ENCODE measurements around the gene ANXA11. TPM values are rescaled to one million over a fixed set of nuclear protein-coding genes. Genes with fewer than 3 reads are reported as not detected.

ANXA11 gene
- total RNA-seq, 6 experiments from 2014 or later = 253 to 361 (median 336) TPM

- Mint-ChIP-seq H3K27me3 (ENCODE audit: insufficient read depth) (peaks cover 1% of the 10 kb centered on the region), H3K36me3 (ENCODE audit: low read depth) (no peaks in the 10 kb centered on the region), H3K4me3 (no peak overlapping the region; the same call in 1 of the 2 replicates), H3K4me1 (ENCODE audit: low read depth) (peaks cover 36% of the 10 kb centered on the region), H3K27ac (peak overlapping the region; percentile 20; the same call in 1 of the 2 replicates), H3K9me3 (no peaks in the 10 kb centered on the region)
- DNase-seq = no peak
- no peak for TF ChIP-seq CTCF (IDR thresholded peaks at IDR 0.05)
Observed at GRCh38 chr10:80131499-80131901, 73.8 kb downstream of the ANXA11 start.

GRCh38 chr10:80126876-80127275 lies 78.5 kb downstream of the ANXA11 start:
- DNase-seq = no peak

GRCh38 chr10:80122746-80123145 lies 82.6 kb downstream of the ANXA11 start:
- peaks cover 21% of the 10 kb centered on the region for H3K27me3 Mint-ChIP-seq (ENCODE audit: insufficient read depth)
- no peaks in the 10 kb centered on the region for H3K9me3 Mint-ChIP-seq
- H3K4me1 Mint-ChIP-seq (ENCODE audit: low read depth) = peaks cover 5% of the 10 kb centered on the region; the same call in 1 of the 2 replicates
- TF ChIP-seq CTCF (IDR thresholded peaks at IDR 0.05) = no peak
- H3K27ac Mint-ChIP-seq = no peak overlapping the region
- H3K36me3 Mint-ChIP-seq (ENCODE audit: low read depth) = no peaks in the 10 kb centered on the region
- no peak overlapping the region for H3K4me3 Mint-ChIP-seq
- DNase-seq = no peak

More at GRCh38 chr10:80126876-80127275, 78.5 kb downstream of the ANXA11 start:
- TF ChIP-seq CTCF (IDR thresholded peaks at IDR 0.05) = no peak
- H3K9me3 Mint-ChIP-seq = no peaks in the 10 kb centered on the region
- H3K4me1 Mint-ChIP-seq (ENCODE audit: low read depth) = peaks cover 12% of the 10 kb centered on the region
- H3K36me3 Mint-ChIP-seq (ENCODE audit: low read depth) = no peaks in the 10 kb centered on the region
- H3K27ac Mint-ChIP-seq = no peak overlapping the region
- peaks cover 3% of the 10 kb centered on the region for H3K27me3 Mint-ChIP-seq (ENCODE audit: insufficient read depth)
- no peak overlapping the region for H3K4me3 Mint-ChIP-seq

GRCh38 chr10:80122110-80122710 lies 83.1 kb downstream of the ANXA11 start:
- Mint-ChIP-seq H3K9me3 (no peaks in the 10 kb centered on the region), H3K27ac (no peak overlapping the region)

GRCh38 chr10:80118669-80119068 lies 86.7 kb downstream of the ANXA11 start:
- H3K27ac Mint-ChIP-seq = no peak overlapping the region
- H3K36me3 Mint-ChIP-seq (ENCODE audit: low read depth) = no peaks in the 10 kb centered on the region
- H3K4me3 Mint-ChIP-seq = no peak overlapping the region
- DNase-seq = no peak
- no peak for TF ChIP-seq CTCF (IDR thresholded peaks at IDR 0.05)
- peaks cover 21% of the 10 kb centered on the region for H3K27me3 Mint-ChIP-seq (ENCODE audit: insufficient read depth)
- H3K9me3 Mint-ChIP-seq = no peaks in the 10 kb centered on the region
- H3K4me1 Mint-ChIP-seq (ENCODE audit: low read depth) = no peaks in the 10 kb centered on the region

More at GRCh38 chr10:80122110-80122710, 83.1 kb downstream of the ANXA11 start:
- no peak for TF ChIP-seq CTCF (IDR thresholded peaks at IDR 0.05)
- H3K36me3 Mint-ChIP-seq (ENCODE audit: low read depth) = no peaks in the 10 kb centered on the region
- H3K27me3 Mint-ChIP-seq (ENCODE audit: insufficient read depth) = peaks cover 21% of the 10 kb centered on the region
- H3K4me1 Mint-ChIP-seq (ENCODE audit: low read depth) = peaks cover 5% of the 10 kb centered on the region; the same call in 1 of the 2 replicates
- no peak for DNase-seq
- H3K4me3 Mint-ChIP-seq = no peak overlapping the region

All from HFFc6 (cell line).